ENCODE results near the gene PNMT. TPM values are rescaled to one million over a fixed set of nuclear protein-coding genes. Genes with fewer than 3 reads are reported as not detected.
"Not testable (repeated sequence)": the region's sequence is repeated elsewhere in the genome, so short reads cannot be mapped to it uniquely, and the experiment has no call there.

PNMT gene
- total RNA-seq, 1 donor from 2014 or later = 2.2 TPM

DNA sequence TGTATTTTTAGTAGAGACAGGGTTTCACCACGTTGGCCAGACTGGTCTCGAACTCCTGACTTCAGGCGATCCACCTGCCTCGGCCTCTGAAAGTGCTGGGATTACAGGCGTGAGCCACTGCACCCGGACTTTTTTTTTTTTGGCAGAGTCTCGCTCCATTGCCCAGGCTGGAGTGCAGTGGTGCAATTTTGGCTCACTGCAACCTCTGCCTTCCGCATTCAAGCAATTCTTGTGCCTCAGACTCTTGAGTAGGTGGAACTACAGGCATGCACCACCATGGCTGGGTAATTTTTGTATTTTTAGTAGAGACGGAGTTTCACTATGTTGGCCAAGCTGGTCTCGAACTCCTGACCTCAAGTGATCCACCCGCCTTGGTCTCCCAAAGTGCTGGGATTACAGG is 42.8 kb downstream of the PNMT start:
- DNase-seq = not testable (repeated sequence)

DNA sequence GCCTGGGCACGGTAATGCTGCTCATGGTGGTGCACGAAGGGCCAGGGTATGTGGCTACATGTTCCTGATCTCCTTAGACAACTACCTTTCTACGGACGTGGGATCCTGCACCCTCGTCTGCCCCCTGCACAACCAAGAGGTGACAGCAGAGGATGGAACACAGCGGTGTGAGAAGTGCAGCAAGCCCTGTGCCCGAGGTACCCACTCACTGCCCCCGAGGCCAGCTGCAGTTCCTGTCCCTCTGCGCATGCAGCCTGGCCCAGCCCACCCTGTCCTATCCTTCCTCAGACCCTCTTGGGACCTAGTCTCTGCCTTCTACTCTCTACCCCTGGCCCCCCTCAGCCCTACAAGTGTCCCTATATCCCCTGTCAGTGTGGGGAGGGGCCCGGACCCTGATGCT is 43.6 kb downstream of the PNMT start:
- no peak for DNase-seq

DNA sequence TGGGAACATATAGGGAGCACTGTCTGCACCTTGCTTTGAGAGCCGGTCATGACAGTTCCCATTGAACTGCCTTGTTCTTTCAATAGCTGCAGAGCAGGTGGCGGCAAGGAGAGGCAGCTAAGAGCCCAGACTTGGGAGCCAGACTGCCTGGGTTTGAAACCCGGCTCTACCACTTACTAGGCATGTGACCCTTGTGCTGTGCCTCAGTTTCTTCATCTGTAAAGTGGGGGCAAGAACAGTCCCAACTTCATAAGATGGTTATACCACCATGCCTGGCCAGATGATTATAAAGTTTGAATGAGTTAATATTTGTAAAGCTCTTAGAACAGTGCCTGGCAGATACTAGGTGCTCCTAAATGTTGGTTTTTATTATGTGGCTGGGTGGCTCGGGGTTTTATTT is 46.0 kb downstream of the PNMT start:
- no peak for DNase-seq

DNA sequence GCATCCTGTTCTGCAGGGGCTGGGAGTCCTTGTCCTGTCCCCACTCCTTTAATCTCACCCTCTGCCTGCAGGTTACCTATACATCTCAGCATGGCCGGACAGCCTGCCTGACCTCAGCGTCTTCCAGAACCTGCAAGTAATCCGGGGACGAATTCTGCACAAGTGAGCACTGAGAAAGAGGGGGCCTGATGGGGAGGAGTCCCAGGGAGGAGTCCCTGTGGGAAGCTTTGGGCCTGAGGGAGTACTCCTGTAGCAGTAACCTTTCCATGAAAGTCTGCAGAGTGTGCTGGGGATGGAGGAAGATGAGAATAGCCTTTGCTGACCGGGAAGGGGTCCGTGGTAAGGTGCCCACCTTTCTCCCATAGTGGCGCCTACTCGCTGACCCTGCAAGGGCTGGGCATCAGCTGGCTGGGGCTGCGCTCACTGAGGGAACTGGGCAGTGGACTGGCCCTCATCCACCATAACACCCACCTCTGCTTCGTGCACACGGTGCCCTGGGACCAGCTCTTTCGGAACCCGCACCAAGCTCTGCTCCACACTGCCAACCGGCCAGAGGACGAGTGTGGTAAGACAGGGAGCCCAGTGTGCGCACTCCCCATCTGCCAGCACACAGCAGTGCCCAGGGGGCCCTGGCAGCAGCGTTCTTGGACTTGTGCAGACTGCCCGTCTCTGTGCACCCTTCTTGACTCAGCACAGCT is 47.3 kb downstream of the PNMT start:
- no peak for DNase-seq

DNA sequence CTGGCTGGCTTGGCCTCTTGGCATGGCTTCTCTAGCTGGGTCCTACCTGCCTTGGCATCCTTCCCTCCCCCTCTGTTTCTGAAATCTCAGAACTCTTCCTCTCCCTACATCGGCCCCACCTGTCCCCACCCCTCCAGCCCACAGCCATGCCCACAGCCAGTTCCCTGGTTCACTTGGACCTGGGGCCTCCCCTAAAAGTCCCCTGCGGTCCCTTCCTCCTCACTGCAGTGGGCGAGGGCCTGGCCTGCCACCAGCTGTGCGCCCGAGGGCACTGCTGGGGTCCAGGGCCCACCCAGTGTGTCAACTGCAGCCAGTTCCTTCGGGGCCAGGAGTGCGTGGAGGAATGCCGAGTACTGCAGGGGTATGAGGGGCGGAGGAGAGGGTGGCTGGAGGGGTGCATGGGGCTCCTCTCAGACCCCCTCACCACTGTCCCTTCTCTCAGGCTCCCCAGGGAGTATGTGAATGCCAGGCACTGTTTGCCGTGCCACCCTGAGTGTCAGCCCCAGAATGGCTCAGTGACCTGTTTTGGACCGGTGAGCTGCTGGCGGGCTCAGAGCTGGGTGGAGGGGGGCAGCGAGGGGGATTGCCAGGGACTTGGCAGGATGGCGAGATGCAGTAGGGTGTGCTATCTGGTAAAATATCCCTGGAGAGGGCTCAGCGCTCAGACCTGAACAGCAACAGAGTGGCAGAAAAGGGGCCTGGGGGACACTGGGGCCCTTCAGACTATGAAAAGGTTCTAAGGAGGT is 48.0 kb downstream of the PNMT start:
- DNase-seq = no peak

DNA sequence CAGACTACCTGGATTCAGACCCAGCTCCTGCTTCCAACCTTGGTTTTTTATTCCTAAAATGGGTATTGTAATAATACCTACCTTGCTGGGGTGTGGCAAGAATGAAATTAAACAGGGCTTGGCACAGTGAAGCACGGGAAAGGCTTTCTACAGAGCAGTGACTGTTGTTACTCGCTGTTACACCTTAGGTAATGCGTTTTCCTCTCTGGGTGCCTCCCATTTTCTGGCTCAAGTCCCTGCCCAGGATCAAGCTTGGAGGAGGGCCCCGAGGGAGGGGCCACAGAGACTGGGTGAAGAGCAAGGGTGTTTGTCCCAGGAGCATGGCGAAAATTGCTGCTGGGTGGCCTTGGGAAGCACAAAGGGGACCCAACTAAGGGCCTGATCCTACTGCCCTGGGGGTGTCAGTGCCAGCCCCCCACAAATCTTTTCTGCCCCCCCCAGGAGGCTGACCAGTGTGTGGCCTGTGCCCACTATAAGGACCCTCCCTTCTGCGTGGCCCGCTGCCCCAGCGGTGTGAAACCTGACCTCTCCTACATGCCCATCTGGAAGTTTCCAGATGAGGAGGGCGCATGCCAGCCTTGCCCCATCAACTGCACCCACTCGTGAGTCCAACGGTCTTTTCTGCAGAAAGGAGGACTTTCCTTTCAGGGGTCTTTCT is 48.8 kb downstream of the PNMT start:
- DNase-seq = no peak

DNA sequence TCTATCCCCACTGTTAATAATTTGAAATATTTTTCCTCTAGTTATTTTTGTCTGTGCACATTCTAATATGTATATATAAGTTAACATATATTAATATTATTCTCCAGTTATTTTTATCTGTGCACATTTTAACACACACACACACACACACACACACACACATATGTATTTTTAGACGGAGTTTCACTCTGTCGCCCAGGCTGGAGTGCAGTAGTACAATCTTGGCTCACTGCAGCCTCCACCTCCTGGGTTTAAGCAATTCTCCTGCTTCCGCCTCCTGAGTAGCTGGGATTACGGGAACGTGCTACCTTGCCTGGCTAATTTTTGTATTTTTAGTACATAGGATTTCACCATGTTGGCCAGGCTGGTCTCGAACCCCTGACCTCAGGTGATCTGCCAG is 49.4 kb downstream of the PNMT start:
- no peak for DNase-seq

DNA sequence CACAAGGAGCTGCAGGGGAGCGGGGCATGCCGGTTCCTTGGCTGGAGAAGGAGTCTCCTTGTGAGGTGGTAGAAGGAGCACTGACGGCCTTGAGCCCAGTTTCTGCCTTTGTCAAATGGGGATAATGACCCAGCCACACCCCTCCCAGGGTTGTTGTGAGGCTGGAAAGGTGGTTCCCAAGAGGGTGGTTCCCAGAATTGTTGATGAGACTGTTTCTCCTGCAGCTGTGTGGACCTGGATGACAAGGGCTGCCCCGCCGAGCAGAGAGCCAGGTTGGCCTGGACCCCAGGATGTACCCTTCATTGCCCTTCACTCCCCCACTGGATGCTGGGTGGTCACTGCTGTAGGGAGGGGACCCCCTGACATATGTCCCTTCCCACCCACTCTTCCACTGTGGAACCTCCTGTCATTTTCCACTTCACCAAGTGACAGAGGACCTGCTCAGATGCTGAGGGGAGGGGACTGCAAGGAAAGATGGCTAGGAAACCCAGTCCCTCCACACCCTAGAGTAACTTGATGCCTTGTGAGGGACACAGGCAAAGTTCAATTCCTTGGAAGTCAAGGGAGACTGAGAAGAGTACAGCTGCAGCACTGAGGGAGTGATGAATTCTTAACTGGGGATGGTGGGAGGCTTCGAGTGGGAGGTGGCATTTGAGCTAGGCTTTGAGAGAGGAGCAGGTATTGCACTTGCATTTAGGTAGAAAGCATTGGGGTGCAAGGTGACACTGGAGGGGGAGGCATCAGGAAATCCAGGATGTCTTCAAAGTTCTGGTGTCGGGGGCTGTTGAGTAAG is 51.5 kb downstream of the PNMT start:
- no peak for DNase-seq

Other genes starting within 250 kb of the PNMT start
- 30.7 TPM for gene MED1, start 217.2 kb upstream of the PNMT start, total RNA-seq
- gene CDK12, start 207.0 kb upstream of the PNMT start, total RNA-seq = 21.5 TPM
- 70.3 TPM for gene NEUROD2, start 60.5 kb upstream of the PNMT start, total RNA-seq
- gene PPP1R1B, start 41.5 kb upstream of the PNMT start, total RNA-seq = 8.1 TPM
- gene STARD3, start 31.3 kb upstream of the PNMT start, total RNA-seq = 16.2 TPM
- gene TCAP, start 3.1 kb upstream of the PNMT start, total RNA-seq = 0.47 TPM
- 8.9 TPM for gene PGAP3, start 19.6 kb downstream of the PNMT start, total RNA-seq
- gene ERBB2, start 31.6 kb downstream of the PNMT start, total RNA-seq = 10.1 TPM
- 10.1 TPM for gene MIEN1, start 62.1 kb downstream of the PNMT start, total RNA-seq
- not detected for gene GRB7, start 69.5 kb downstream of the PNMT start, total RNA-seq
- gene IKZF3, start 195.9 kb downstream of the PNMT start, total RNA-seq = 0.16 TPM
- not detected for gene ZPBP2, start 199.7 kb downstream of the PNMT start, total RNA-seq